Loucy (cell line): ENCODE results near the gene INCA1.

Source experiments
- EZH2phosphoT487 ChIP-seq: fragments of 200-600 bp; IDR thresholded peaks from 2 replicates; pipeline ENCODE4 v1.6.1; 2018; ENCODE audit warnings: antibody characterized with exemption, mild to moderate bottlenecking, moderate library complexity, borderline replicate concordance
- TF ChIP-seq, protein P1 (sequence below): fragments of 200-600 bp; sonication (generic); conservative IDR thresholded peaks from 2 replicates; pipeline ENCODE4 v1.5.1; 2014; ENCODE audit warnings: mild to moderate bottlenecking, antibody characterized with exemption, low read length

DNA sequence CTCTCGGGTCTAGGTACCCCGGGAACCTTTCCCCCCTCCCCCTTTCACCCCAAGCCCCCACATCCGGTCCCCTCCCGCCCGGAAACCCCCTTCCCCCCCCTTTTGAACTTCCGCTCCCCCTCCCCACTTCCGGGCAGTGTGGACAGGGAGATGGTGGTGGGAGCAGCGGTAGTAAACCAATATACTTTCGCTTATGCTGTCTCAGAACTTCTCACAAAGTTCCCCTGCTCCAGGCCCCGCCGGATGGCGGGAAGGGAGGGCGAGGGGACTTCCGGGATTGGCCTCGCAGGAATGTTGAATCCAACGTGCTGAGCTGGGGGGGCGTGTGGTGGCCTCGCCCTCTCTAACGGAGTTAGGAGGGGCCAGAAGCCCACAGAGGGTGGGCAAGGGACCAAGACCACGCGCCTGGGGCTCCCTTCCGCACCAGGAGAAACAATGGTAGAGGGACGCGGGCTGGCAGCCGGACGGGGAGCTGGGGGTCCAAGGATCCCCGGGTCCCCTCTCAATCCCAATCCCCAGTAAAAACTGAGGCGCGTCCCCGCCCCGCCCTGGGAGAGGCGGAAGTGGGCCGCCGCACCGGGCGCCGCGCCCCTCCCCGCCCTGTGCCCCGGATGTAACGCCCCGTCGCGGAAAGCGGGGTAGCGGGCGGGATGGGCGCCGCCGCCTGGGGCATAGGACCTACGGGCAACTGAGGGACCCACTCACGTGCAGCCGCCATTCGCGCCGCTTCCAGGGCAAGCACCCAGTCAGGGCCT lies 49.7 kb downstream of the INCA1 start:
- TF ChIP-seq, protein P1, sequence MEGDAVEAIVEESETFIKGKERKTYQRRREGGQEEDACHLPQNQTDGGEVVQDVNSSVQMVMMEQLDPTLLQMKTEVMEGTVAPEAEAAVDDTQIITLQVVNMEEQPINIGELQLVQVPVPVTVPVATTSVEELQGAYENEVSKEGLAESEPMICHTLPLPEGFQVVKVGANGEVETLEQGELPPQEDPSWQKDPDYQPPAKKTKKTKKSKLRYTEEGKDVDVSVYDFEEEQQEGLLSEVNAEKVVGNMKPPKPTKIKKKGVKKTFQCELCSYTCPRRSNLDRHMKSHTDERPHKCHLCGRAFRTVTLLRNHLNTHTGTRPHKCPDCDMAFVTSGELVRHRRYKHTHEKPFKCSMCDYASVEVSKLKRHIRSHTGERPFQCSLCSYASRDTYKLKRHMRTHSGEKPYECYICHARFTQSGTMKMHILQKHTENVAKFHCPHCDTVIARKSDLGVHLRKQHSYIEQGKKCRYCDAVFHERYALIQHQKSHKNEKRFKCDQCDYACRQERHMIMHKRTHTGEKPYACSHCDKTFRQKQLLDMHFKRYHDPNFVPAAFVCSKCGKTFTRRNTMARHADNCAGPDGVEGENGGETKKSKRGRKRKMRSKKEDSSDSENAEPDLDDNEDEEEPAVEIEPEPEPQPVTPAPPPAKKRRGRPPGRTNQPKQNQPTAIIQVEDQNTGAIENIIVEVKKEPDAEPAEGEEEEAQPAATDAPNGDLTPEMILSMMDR, result no peak
- TF ChIP-seq EZH2phosphoT487, result no peak
